HG03354 (cell line): ENCODE data around the gene IL1RAPL1.
"Not testable (repeated sequence)": the region's sequence is repeated elsewhere in the genome, so short reads cannot be mapped to it uniquely, and the experiment has no call there.

Source experiments
- ATAC-seq: cut with Tn5 transposase; IDR thresholded peaks from one replicate; pipeline ENCODE4 v1.9.1; 2021; ENCODE audit warnings: mild to moderate bottlenecking; ENCODE audit not compliant: unreplicated experiment, poor library complexity, severe bottlenecking

IL1RAPL1 gene

GRCh38 chrX:28756647-28757046, 169.4 kb downstream of the IL1RAPL1 start:
- ATAC-seq = no peak

GRCh38 chrX:28757290-28757689, 170.0 kb downstream of the IL1RAPL1 start:
- no peak for ATAC-seq

GRCh38 chrX:28766561-28766960, 179.3 kb downstream of the IL1RAPL1 start:
- not testable (repeated sequence) for ATAC-seq

GRCh38 chrX:28773807-28774206, 186.6 kb downstream of the IL1RAPL1 start:
- no peak for ATAC-seq

GRCh38 chrX:28787206-28787605, 200.0 kb downstream of the IL1RAPL1 start:
- no peak for ATAC-seq

GRCh38 chrX:28800671-28801070, 213.4 kb downstream of the IL1RAPL1 start:
- ATAC-seq = not testable (repeated sequence)

GRCh38 chrX:28802625-28803024, 215.4 kb downstream of the IL1RAPL1 start:
- ATAC-seq = no peak

- no peak for ATAC-seq
Observed at GRCh38 chrX:28835991-28836390, 248.7 kb downstream of the IL1RAPL1 start.

- ATAC-seq = no peak
Observed at GRCh38 chrX:28843817-28844216, 256.6 kb downstream of the IL1RAPL1 start.

GRCh38 chrX:28847423-28847822, 260.2 kb downstream of the IL1RAPL1 start:
- ATAC-seq = no peak

GRCh38 chrX:28848707-28849106, 261.5 kb downstream of the IL1RAPL1 start:
- ATAC-seq = no peak

GRCh38 chrX:28850955-28851354, 263.7 kb downstream of the IL1RAPL1 start:
- no peak for ATAC-seq

- no peak for ATAC-seq
Observed at GRCh38 chrX:28851871-28852270, 264.6 kb downstream of the IL1RAPL1 start.

GRCh38 chrX:28854637-28855036, 267.4 kb downstream of the IL1RAPL1 start:
- ATAC-seq = no peak

- no peak for ATAC-seq
Observed at GRCh38 chrX:28876408-28876807, 289.2 kb downstream of the IL1RAPL1 start.

- no peak for ATAC-seq
Observed at GRCh38 chrX:28876901-28877300, 289.7 kb downstream of the IL1RAPL1 start.

- no peak for ATAC-seq
Observed at GRCh38 chrX:28880136-28880535, 292.9 kb downstream of the IL1RAPL1 start.

- no peak for ATAC-seq
Observed at GRCh38 chrX:28884823-28885222, 297.6 kb downstream of the IL1RAPL1 start.

- no peak for ATAC-seq
Observed at GRCh38 chrX:28888416-28888815, 301.2 kb downstream of the IL1RAPL1 start.

- no peak for ATAC-seq
Observed at GRCh38 chrX:28889591-28890090, 302.4 kb downstream of the IL1RAPL1 start.

- ATAC-seq = no peak
Observed at GRCh38 chrX:28901637-28902036, 314.4 kb downstream of the IL1RAPL1 start.

- no peak for ATAC-seq
Observed at GRCh38 chrX:28910487-28910886, 323.2 kb downstream of the IL1RAPL1 start.
